Prostate gland (tissue), 2 donors: ENCODE measurements around the gene CYB561D2. TPM values are rescaled to one million over a fixed set of nuclear protein-coding genes. Genes with fewer than 3 reads are reported as not detected.

ENCODE experiments used
- DNase-seq: peaks from one replicate; pipeline ENCODE4 v3.0.0-alpha.2; 2019; ENCODE audit warnings: low spot score
- H3K27ac ChIP-seq, 2 donors: fragments of 200-600 bp; sonication (generic); 2 replicates each; pipeline ENCODE4 v1.5.1; 2017 to 2019
- H3K27me3 ChIP-seq: fragments of 200-600 bp; sonication (generic); replicated peaks from 2 replicates; pipeline ENCODE4 v1.5.1; 2019; ENCODE audit not compliant: insufficient read depth
- H3K36me3 ChIP-seq, 2 donors: fragments of 200-600 bp; sonication (generic); 1 replicate in 1 of 2; 2 replicates in 1 of 2; pipeline versions ENCODE4 v1.5.1 to v1.8.1; 2017 to 2019
- H3K4me1 ChIP-seq: fragments of 200-600 bp; sonication (generic); replicated peaks from 2 replicates; pipeline ENCODE4 v1.5.1; 2019
- H3K4me3 ChIP-seq, 2 donors: fragments of 200-600 bp; sonication (generic); 2 replicates each; pipeline ENCODE4 v1.5.1; 2017 to 2019
- H3K9me3 ChIP-seq: fragments of 200-600 bp; sonication (generic); 2 replicates; pipeline ENCODE4 v1.5.1; 2017
- CTCF ChIP-seq, 4 experiments: fragments of 200-600 bp in 2 of 4; fragments of 450-650 bp in 2 of 4; sonication (generic) in 2 of 4; IDR thresholded peaks; 1 replicate in 3 of 4; 2 replicates in 1 of 4; pipeline ENCODE4 v1.5.1; 2016 to 2019; ENCODE audit warnings: antibody characterized with exemption in 4 of 4, mild to moderate bottlenecking in 2 of 4, moderate library complexity in 2 of 4
- POLR2A ChIP-seq: fragments of 450-650 bp; IDR thresholded peaks from one replicate; pipeline ENCODE4 v1.6.1; 2016; ENCODE audit warnings: antibody characterized with exemption, mild to moderate bottlenecking
- POLR2AphosphoS5 ChIP-seq: sonication (generic); formaldehyde crosslinking; IDR thresholded peaks from one replicate; pipeline ENCODE4 v1.6.1; 2017; ENCODE audit warnings: antibody characterized with exemption
- WGBS: methylation state at CpG from one replicate; pipeline ENCODE4 v1.1.5; 2018; 5-methylcytosine and 5-hydroxymethylcytosine counted together
- intact Hi-C: fragments of 100-400 bp; cut with DNase I; formaldehyde crosslinking; loops from one replicate; pipeline ENCODE4 v1.14.2; 2022
- total RNA-seq, 2 donors: library from RNA; depleted of rRNA; stranded (reverse); fragments of >200 nt; gene quantifications; one replicate each; pipeline ENCODE4 v1.1.0, GENCODE V29; 2016

Gene CYB561D2
- total RNA-seq, 2 donors from 2014 or later: 33.2 to 39.9 TPM

- TF ChIP-seq POLR2AphosphoS5 (no peak), POLR2A (no peak), CTCF (IDR thresholded peaks at IDR 0.05) (no peak)
- Histone ChIP-seq H3K4me3 (peak overlapping the region; percentile 43 to 56), H3K27ac (peak overlapping the region; percentile 63 to 79), H3K36me3 (no peaks in the 10 kb centered on the region), H3K27me3 (no peaks in the 10 kb centered on the region), H3K4me1 (peaks cover 11% of the 10 kb centered on the region), H3K9me3 (no peaks in the 10 kb centered on the region)
- intact Hi-C loops: no loop called here
- WGBS: 6% methylated on average over 32 of the region's 48 CpGs
- no peak for DNase-seq
Measured at GRCh38 chr3:50364573-50365079, 14.0 kb downstream of the CYB561D2 start.

DNA sequence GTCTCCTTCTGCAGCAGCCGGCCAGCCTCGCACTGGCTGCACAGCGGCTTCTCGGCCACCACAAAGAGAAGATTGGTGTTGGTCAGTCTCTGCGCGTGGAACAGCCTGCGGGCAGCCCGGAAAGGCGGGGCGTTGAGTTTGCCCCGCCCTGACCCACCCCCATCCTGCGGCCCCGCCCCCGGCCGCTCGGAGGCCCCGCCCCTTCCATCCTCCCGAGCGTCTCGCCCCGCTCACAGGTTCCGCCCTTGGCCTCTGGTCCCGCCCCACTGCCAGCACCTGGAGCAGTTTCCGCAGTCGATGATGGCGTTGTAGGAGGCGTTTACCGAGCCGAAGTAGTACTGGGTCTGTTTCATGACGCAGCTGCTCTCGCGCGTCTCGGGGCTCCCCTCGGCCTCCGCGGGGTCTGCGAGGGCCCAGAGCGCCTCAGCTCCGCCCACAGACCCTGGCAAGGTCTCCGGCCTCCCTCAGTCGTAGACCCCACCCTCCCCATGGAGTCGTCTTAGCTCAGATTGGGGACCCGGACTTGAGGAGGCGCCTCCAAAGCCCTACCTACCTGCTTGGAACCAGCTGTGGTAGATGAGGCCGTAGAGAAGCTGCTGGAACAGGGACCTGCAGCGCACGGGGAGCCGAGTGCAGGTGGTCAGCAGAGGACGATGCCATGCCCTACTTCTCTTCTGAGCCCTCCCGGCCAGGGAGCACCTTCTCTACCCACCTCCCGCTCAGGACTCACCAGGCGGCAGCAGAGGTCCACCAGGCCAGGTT lies 14.6 kb downstream of the CYB561D2 start:
- TF ChIP-seq POLR2A (peak; percentile 85), CTCF (IDR thresholded peaks at IDR 0.05) (peak in 1 of 4 experiments; percentile 19), POLR2AphosphoS5 (peak; percentile 70)
- H3K9me3 ChIP-seq: no peaks in the 10 kb centered on the region
- 3% methylated on average over 44 of the region's 53 CpGs for WGBS
- H3K27me3 ChIP-seq: no peaks in the 10 kb centered on the region
- peak overlapping the region; percentile 63 to 79 for H3K27ac ChIP-seq
- peak; percentile 91 for DNase-seq
- no peaks in the 10 kb centered on the region for H3K36me3 ChIP-seq
- peaks cover 11% of the 10 kb centered on the region for H3K4me1 ChIP-seq
- intact Hi-C loops: no loop called here
- H3K4me3 ChIP-seq: peak overlapping the region; percentile 43 to 56

GRCh38 chr3:50365842-50366220 lies 15.2 kb downstream of the CYB561D2 start:
- intact Hi-C loops: no loop called here
- 56% methylated on average over 5 of the region's 5 CpGs for WGBS
- no peak for DNase-seq

GRCh38 chr3:50369012-50369670 lies 18.5 kb downstream of the CYB561D2 start:
- Histone ChIP-seq H3K4me1 (peaks cover 11% of the 10 kb centered on the region), H3K4me3 (no peak overlapping the region), H3K27ac (no peak overlapping the region), H3K9me3 (no peaks in the 10 kb centered on the region), H3K36me3 (no peaks in the 10 kb centered on the region), H3K27me3 (no peaks in the 10 kb centered on the region)
- WGBS: 70% methylated on average over 9 of the region's 9 CpGs
- DNase-seq: no peak
- intact Hi-C loops: no loop called here
- no peak for TF ChIP-seq POLR2A
- TF ChIP-seq CTCF (IDR thresholded peaks at IDR 0.05): no peak
- no peak for TF ChIP-seq POLR2AphosphoS5

More at GRCh38 chr3:50365842-50366220, 15.2 kb downstream of the CYB561D2 start:
- no peaks in the 10 kb centered on the region for H3K36me3 ChIP-seq
- no peaks in the 10 kb centered on the region for H3K9me3 ChIP-seq
- H3K4me3 ChIP-seq: peak overlapping the region; percentile 43 to 56
- peak overlapping the region in 1 of 2 donors; percentile 63 for H3K27ac ChIP-seq
- peaks cover 11% of the 10 kb centered on the region for H3K4me1 ChIP-seq
- H3K27me3 ChIP-seq: no peaks in the 10 kb centered on the region
- TF ChIP-seq POLR2A (no peak), CTCF (IDR thresholded peaks at IDR 0.05) (no peak), POLR2AphosphoS5 (no peak)
